Measurements from ENCODE around the gene CTSS. TPM values are rescaled to one million over a fixed set of nuclear protein-coding genes. Genes with fewer than 3 reads are reported as not detected.
"Not testable (repeated sequence)": the region's sequence is repeated elsewhere in the genome, so short reads cannot be mapped to it uniquely, and the experiment has no call there.

CTSS gene
- total and polyA plus RNA-seq, 7 experiments from 2014 or later, result 91.1 to 1,020 (median 106) TPM

GRCh38 chr1:150765977-150766301, 361 bp upstream of the CTSS start:
- ATAC-seq; H3K27me3 ChIP-seq (ENCODE audit: control insufficient read depth in 2 of 2, insufficient read depth in 2 of 2, low read length in 2 of 2); H3K9me3 ChIP-seq (ENCODE audit: control insufficient read depth in 2 of 3, low read length in 3 of 3); H3K36me3 ChIP-seq (ENCODE audit: control insufficient read depth in 2 of 3, insufficient read depth in 3 of 3, low read length in 3 of 3); H3K9me3 Mint-ChIP-seq; DNase-seq: not testable (repeated sequence)
- H3K36me3 Mint-ChIP-seq, result peaks cover 5 to 25% (median 16%) of the 10 kb centered on the region in 5 donors
- H3K27me3 Mint-ChIP-seq, result peaks cover 0 to 12% (median 0%) of the 10 kb centered on the region in 5 donors
- Histone ChIP-seq H3K4me3 (ENCODE audit: low read length) (peak overlapping the region; percentile 60), H3K4me1 (ENCODE audit: control insufficient read depth in 2 of 2, insufficient read depth in 2 of 2, low read length in 2 of 2) (peaks cover 14 to 19% of the 10 kb centered on the region in 2 donors), H3K27ac (ENCODE audit: low read depth, low read length) (peak overlapping the region; percentile 82)
- peaks cover 38 to 68% (median 54%) of the 10 kb centered on the region in 7 donors for H3K4me1 Mint-ChIP-seq
- ChIA-PET POLR2A (interaction anchor here (0.6 to 2.8 kb wide), 7 partner anchors 21 to 878 kb away, joined by 3 to 14 read pairs (median 3); partner anchors contain the start of genes GOLPH3L and RPRD2), CTCF (interaction anchor here (1.0 to 1.3 kb wide), 4 partner anchors 157 to 241 kb away, joined by 3 to 5 read pairs (median 4); partner anchors contain the start of gene MINDY1)
- H3K4me3 Mint-ChIP-seq, result peak overlapping the region; percentile 87 to 98 (median 93)
- intact Hi-C loops (cut with micrococcal nuclease), result loop anchor here (1.0 to 10.0 kb wide), 9 partner anchors 49 to 204 kb away; partner anchors contain the start of genes GOLPH3L (in 2 of the 2), ARNT (in 1 of the 2), ENSA (in 1 of the 2) and SETDB1 (in 1 of the 2)
- H3K27ac Mint-ChIP-seq, result peak overlapping the region; percentile 83 to 99 (median 96)

- DNase-seq, result peak in 3 of 9 donors; percentile 2 to 9 (median 6)
- peaks cover 9 to 36% (median 26%) of the 10 kb centered on the region in 5 donors for H3K36me3 Mint-ChIP-seq
- peaks cover 0 to 2% (median 0%) of the 10 kb centered on the region in 5 donors for H3K27me3 Mint-ChIP-seq
- ChIA-PET CTCF (interaction anchor here (0.6 to 1.1 kb wide), 2 partner anchors 238 to 251 kb away, joined by 3 to 5 read pairs; no protein-coding TSS in a partner anchor), POLR2A (interaction anchor here (0.6 to 2.8 kb wide), 6 partner anchors 13 to 1023 kb away, joined by 3 to 14 read pairs (median 6); partner anchors contain the start of genes GOLPH3L and RPRD2)
- Histone ChIP-seq H3K4me3 (ENCODE audit: low read length) (peak overlapping the region; percentile 60), H3K27ac (ENCODE audit: low read depth, low read length) (peak overlapping the region; percentile 82), H3K36me3 (ENCODE audit: control insufficient read depth in 2 of 3, insufficient read depth in 3 of 3, low read length in 3 of 3) (peaks cover 0 to 7% (median 2%) of the 10 kb centered on the region in 3 experiments), H3K9me3 (ENCODE audit: control insufficient read depth in 2 of 3, low read length in 3 of 3) (no peaks in the 10 kb centered on the region), H3K27me3 (ENCODE audit: control insufficient read depth in 2 of 2, insufficient read depth in 2 of 2, low read length in 2 of 2) (no peaks in the 10 kb centered on the region), H3K4me1 (ENCODE audit: control insufficient read depth in 2 of 2, insufficient read depth in 2 of 2, low read length in 2 of 2) (peaks cover 9 to 14% of the 10 kb centered on the region in 2 donors)
- peak overlapping the region; percentile 83 to 99 (median 96) for H3K27ac Mint-ChIP-seq
- peaks cover 43 to 75% (median 59%) of the 10 kb centered on the region in 7 donors for H3K4me1 Mint-ChIP-seq
- ATAC-seq, result no peak
- H3K4me3 Mint-ChIP-seq, result peak overlapping the region; percentile 87 to 98 (median 93)
- peaks cover 0 to 6% (median 0%) of the 10 kb centered on the region in 11 donors for H3K9me3 Mint-ChIP-seq
- intact Hi-C loops (cut with micrococcal nuclease), result loop anchor here (1.0 to 10.0 kb wide), 9 partner anchors 50 to 202 kb away; partner anchors contain the start of genes GOLPH3L (in 2 of the 2), ARNT (in 1 of the 2), ENSA (in 1 of the 2) and SETDB1 (in 1 of the 2)
Measured at GRCh38 chr1:150764617-150765101, 919 bp downstream of the CTSS start.

- no peaks in the 10 kb centered on the region for H3K9me3 ChIP-seq (ENCODE audit: control insufficient read depth in 2 of 3, low read length in 3 of 3)
- CTCF ChIA-PET, result no interaction called here
- no peak overlapping the region for H3K4me3 ChIP-seq (ENCODE audit: low read length)
- ATAC-seq (no peak), DNase-seq (no peak)
- POLR2A ChIA-PET, result no interaction called here
- H3K4me1 ChIP-seq (ENCODE audit: control insufficient read depth in 2 of 2, insufficient read depth in 2 of 2, low read length in 2 of 2), result peaks cover 9 to 14% of the 10 kb centered on the region in 2 donors
- H3K27ac ChIP-seq (ENCODE audit: low read depth, low read length), result no peak overlapping the region
- intact Hi-C loops (cut with micrococcal nuclease), result loop anchor here in 1 of 2 donors (10.0 kb wide), 1 partner anchor 52 kb away; no protein-coding TSS in a partner anchor
- peak overlapping the region; percentile 1 to 72 (median 51) for H3K4me3 Mint-ChIP-seq
- H3K4me1 Mint-ChIP-seq, result peaks cover 43 to 76% (median 60%) of the 10 kb centered on the region in 7 donors
- peak overlapping the region in 6 of 9 donors; percentile 11 to 58 (median 31) for H3K27ac Mint-ChIP-seq
- peaks cover 0 to 8% (median 4%) of the 10 kb centered on the region in 3 experiments for H3K36me3 ChIP-seq (ENCODE audit: control insufficient read depth in 2 of 3, insufficient read depth in 3 of 3, low read length in 3 of 3)
- H3K27me3 ChIP-seq (ENCODE audit: control insufficient read depth in 2 of 2, insufficient read depth in 2 of 2, low read length in 2 of 2), result no peaks in the 10 kb centered on the region
- H3K36me3 Mint-ChIP-seq, result peaks cover 9 to 39% (median 27%) of the 10 kb centered on the region in 5 donors
- no peaks in the 10 kb centered on the region for H3K27me3 Mint-ChIP-seq
- peaks cover 0 to 6% (median 0%) of the 10 kb centered on the region in 11 donors for H3K9me3 Mint-ChIP-seq
Measured at GRCh38 chr1:150763018-150763417, 2.6 kb downstream of the CTSS start.

- DNase-seq, result no peak
- ATAC-seq, result no peak
- Mint-ChIP-seq H3K4me1 (peaks cover 45 to 74% (median 60%) of the 10 kb centered on the region in 7 donors), H3K27ac (peak overlapping the region in 2 of 9 donors; percentile 12 to 49), H3K36me3 (peaks cover 9 to 42% (median 29%) of the 10 kb centered on the region in 5 donors), H3K4me3 (peak overlapping the region; percentile 41 to 72 (median 54)), H3K27me3 (no peaks in the 10 kb centered on the region), H3K9me3 (peaks cover 0 to 6% (median 0%) of the 10 kb centered on the region in 11 donors)
- intact Hi-C loops (cut with micrococcal nuclease), result loop anchor here in 1 of 2 donors (10.0 kb wide), 1 partner anchor 52 kb away; no protein-coding TSS in a partner anchor
- Histone ChIP-seq H3K4me1 (ENCODE audit: control insufficient read depth in 2 of 2, insufficient read depth in 2 of 2, low read length in 2 of 2) (peaks cover 9 to 14% of the 10 kb centered on the region in 2 donors), H3K4me3 (ENCODE audit: low read length) (no peak overlapping the region), H3K9me3 (ENCODE audit: control insufficient read depth in 2 of 3, low read length in 3 of 3) (no peaks in the 10 kb centered on the region), H3K36me3 (ENCODE audit: control insufficient read depth in 2 of 3, insufficient read depth in 3 of 3, low read length in 3 of 3) (peaks cover 0 to 13% (median 4%) of the 10 kb centered on the region in 3 experiments), H3K27me3 (ENCODE audit: control insufficient read depth in 2 of 2, insufficient read depth in 2 of 2, low read length in 2 of 2) (no peaks in the 10 kb centered on the region), H3K27ac (ENCODE audit: low read depth, low read length) (no peak overlapping the region)
- ChIA-PET CTCF (no interaction called here), POLR2A (no interaction called here)
Measured at GRCh38 chr1:150762552-150762951, 3.0 kb downstream of the CTSS start.

- H3K27me3 ChIP-seq (ENCODE audit: control insufficient read depth in 2 of 2, insufficient read depth in 2 of 2, low read length in 2 of 2), result no peaks in the 10 kb centered on the region
- no peak for DNase-seq
- no peak for ATAC-seq
- intact Hi-C loops (cut with micrococcal nuclease), result loop anchor here in 1 of 2 donors (10.0 kb wide), 1 partner anchor 53 kb away; no protein-coding TSS in a partner anchor
- peak overlapping the region in 5 of 10 donors; percentile 47 to 72 (median 59) for H3K4me3 Mint-ChIP-seq
- H3K36me3 ChIP-seq (ENCODE audit: control insufficient read depth in 2 of 3, insufficient read depth in 3 of 3, low read length in 3 of 3), result peaks cover 0 to 17% (median 4%) of the 10 kb centered on the region in 3 experiments
- peaks cover 9 to 44% (median 31%) of the 10 kb centered on the region in 5 donors for H3K36me3 Mint-ChIP-seq
- H3K4me1 Mint-ChIP-seq, result peaks cover 45 to 68% (median 60%) of the 10 kb centered on the region in 7 donors
- H3K27me3 Mint-ChIP-seq, result no peaks in the 10 kb centered on the region
- peaks cover 0 to 6% (median 0%) of the 10 kb centered on the region in 11 donors for H3K9me3 Mint-ChIP-seq
- ChIA-PET CTCF (interaction anchor here (0.6 kb wide), 1 partner anchor 265 kb away, joined by 5 read pairs; no protein-coding TSS in a partner anchor), POLR2A (no interaction called here)
- peaks cover 9 to 14% of the 10 kb centered on the region in 2 donors for H3K4me1 ChIP-seq (ENCODE audit: control insufficient read depth in 2 of 2, insufficient read depth in 2 of 2, low read length in 2 of 2)
- peak overlapping the region in 1 of 9 donors; percentile 49 for H3K27ac Mint-ChIP-seq
- H3K27ac ChIP-seq (ENCODE audit: low read depth, low read length), result no peak overlapping the region
- H3K4me3 ChIP-seq (ENCODE audit: low read length), result no peak overlapping the region
- no peaks in the 10 kb centered on the region for H3K9me3 ChIP-seq (ENCODE audit: control insufficient read depth in 2 of 3, low read length in 3 of 3)
Measured at GRCh38 chr1:150761801-150762200, 3.8 kb downstream of the CTSS start.

GRCh38 chr1:150760013-150760412, 5.6 kb downstream of the CTSS start:
- ATAC-seq (peak; percentile 62), DNase-seq (no peak)
- peak overlapping the region in 2 of 10 donors; percentile 1 to 32 for H3K4me3 Mint-ChIP-seq
- peaks cover 0 to 6% (median 0%) of the 10 kb centered on the region in 11 donors for H3K9me3 Mint-ChIP-seq
- Histone ChIP-seq H3K27ac (ENCODE audit: low read depth, low read length) (no peak overlapping the region), H3K36me3 (ENCODE audit: control insufficient read depth in 2 of 3, insufficient read depth in 3 of 3, low read length in 3 of 3) (peaks cover 2 to 22% (median 4%) of the 10 kb centered on the region in 3 experiments), H3K4me1 (ENCODE audit: control insufficient read depth in 2 of 2, insufficient read depth in 2 of 2, low read length in 2 of 2) (peaks cover 9 to 14% of the 10 kb centered on the region in 2 donors), H3K4me3 (ENCODE audit: low read length) (no peak overlapping the region), H3K27me3 (ENCODE audit: control insufficient read depth in 2 of 2, insufficient read depth in 2 of 2, low read length in 2 of 2) (no peaks in the 10 kb centered on the region), H3K9me3 (ENCODE audit: control insufficient read depth in 2 of 3, low read length in 3 of 3) (no peaks in the 10 kb centered on the region)
- H3K27me3 Mint-ChIP-seq, result no peaks in the 10 kb centered on the region
- H3K27ac Mint-ChIP-seq, result peak overlapping the region in 5 of 9 donors; percentile 9 to 51 (median 43)
- H3K36me3 Mint-ChIP-seq, result peaks cover 9 to 44% (median 32%) of the 10 kb centered on the region in 5 donors
- CTCF ChIA-PET, result no interaction called here
- H3K4me1 Mint-ChIP-seq, result peaks cover 35 to 53% (median 46%) of the 10 kb centered on the region in 7 donors
- intact Hi-C loops (cut with micrococcal nuclease), result loop anchor here in 1 of 2 donors (10.0 kb wide), 1 partner anchor 55 kb away; no protein-coding TSS in a partner anchor
- POLR2A ChIA-PET, result no interaction called here

Data from naive thymus-derived CD4-positive, alpha-beta T cell (primary cell).